Left lobe of liver (tissue), 2 donors: Measurements from ENCODE around the gene AMY1C. TPM values are rescaled to one million over a fixed set of nuclear protein-coding genes. Genes with fewer than 3 reads are reported as not detected.
A peak's percentile ranks its signal among the peaks of the same experiment; 100 is the strongest.
"Not testable (repeated sequence)": the region's sequence is repeated elsewhere in the genome, so short reads cannot be mapped to it uniquely, and the experiment has no call there.

Experiments
- ATAC-seq: fragments of 200-7000 bp; cut with Tn5 transposase; one replicate; pipeline ENCODE4 v1.9.1; 2020; ENCODE audit warnings: mild to moderate bottlenecking, moderate library complexity
- DNase-seq: peaks from one replicate; pipeline ENCODE4 v3.0.0-alpha.2; 2020; ENCODE audit warnings: low spot score
- total RNA-seq: library from RNA; stranded (reverse); gene quantifications from one replicate; pipeline ENCODE4 v1.2.1, GENCODE V29; 2021
- donor health status: DM: no; HTN: no; CAD: no; lungs with moderate emphysema.
- donor health status: DM: no; HTN: yes; CAD: no.

Gene AMY1C
- total RNA-seq, result not detected

- not testable (repeated sequence) for DNase-seq, ATAC-seq
Observed at GRCh38 chr1:103749598-103749997, at the start of gene AMY1C. Gene AMY1C, plus strand, starts transcription at chr1:103749898. Its CDS starts 572 bp downstream, at chr1:103750470.

GRCh38 chr1:103700669-103701068 lies 49.0 kb upstream of the AMY1C start:
- not testable (repeated sequence) for DNase-seq, ATAC-seq

DNA sequence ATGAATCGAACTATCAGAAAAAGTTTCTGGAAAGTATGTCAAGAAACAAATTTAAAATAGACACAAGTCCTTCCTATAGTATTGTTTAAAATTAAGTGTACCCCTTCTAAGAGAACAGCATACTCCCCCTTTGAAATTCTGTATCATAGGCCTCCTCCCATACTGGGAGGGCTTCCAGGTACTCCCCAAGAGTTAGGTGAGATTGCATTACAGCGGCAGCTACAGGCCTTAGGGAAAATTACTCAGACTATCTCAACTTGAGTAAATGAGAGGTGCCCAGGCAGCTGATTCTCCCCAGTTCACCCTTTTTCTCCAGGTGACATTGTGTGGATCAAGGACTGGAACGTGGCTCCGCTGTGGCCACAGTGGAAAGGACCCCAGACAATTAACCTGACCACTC lies 48.4 kb upstream of the AMY1C start:
- ATAC-seq, result not testable (repeated sequence)

DNA sequence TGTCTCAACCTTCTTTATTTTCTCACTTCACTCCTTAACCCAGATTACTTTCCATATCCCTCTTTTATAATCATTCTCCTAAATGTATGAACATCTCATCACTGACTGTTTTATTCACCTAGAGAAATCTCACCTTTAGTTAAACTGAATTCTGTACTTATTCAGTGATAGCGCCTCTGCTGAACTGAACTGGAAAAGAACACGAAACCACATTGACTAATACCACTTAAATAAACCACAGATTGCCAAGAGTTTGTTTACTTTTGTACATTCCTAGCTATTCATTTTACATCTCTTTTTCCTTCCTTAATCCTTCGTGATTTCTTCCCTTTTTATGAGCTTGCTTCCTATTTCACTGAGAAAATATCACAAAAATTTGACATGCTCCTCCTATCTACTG lies 42.0 kb upstream of the AMY1C start:
- not testable (repeated sequence) for DNase-seq, ATAC-seq

More for the DNA sequence above, 48.4 kb upstream of the AMY1C start:
- not testable (repeated sequence) for DNase-seq

DNA sequence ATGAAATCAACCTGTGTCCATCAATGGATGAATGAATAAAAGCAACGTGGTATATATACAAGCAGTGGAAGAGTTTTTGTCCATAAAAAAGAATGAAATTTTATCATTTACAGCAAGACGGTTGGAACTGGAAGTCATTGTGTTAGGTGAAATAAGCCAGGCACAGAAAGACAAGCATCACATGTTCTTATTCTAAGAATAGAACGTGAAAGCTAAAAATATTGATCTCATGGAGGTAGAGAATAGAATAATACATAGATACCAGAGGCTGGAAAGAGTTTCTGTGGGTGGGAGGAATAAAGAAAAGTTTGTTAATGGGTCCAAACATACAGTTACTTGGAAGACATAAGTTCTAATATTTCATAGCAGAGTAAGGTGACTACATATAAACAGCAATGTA lies 39.3 kb upstream of the AMY1C start:
- not testable (repeated sequence) for ATAC-seq, DNase-seq

GRCh38 chr1:103717404-103717803 lies 32.3 kb upstream of the AMY1C start:
- ATAC-seq, result not testable (repeated sequence)
- peak; percentile 1 for DNase-seq

DNA sequence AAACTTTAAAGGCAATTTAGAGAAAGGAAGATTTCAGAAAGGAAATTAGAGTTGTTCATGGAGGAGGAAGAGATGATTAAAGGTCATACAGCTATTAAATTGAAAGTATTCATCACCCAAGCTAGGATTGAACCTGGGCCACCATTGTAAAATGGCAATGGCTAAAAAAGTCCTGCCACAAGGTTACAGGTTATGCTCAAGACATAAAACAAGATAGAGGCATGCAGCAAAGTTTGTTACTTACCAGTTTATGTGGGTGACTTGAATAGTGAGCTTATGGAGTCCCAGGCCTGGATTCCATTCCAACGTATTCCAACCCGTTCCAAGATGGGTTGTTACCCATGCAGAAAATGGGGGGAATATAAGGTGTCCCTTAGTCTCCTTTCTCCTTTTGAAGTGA lies 28.2 kb upstream of the AMY1C start:
- ATAC-seq, DNase-seq: not testable (repeated sequence)

- ATAC-seq, DNase-seq: not testable (repeated sequence)
Observed at GRCh38 chr1:103735334-103735733, 14.4 kb upstream of the AMY1C start.

GRCh38 chr1:103738031-103738430 lies 11.7 kb upstream of the AMY1C start:
- DNase-seq, ATAC-seq: not testable (repeated sequence)

GRCh38 chr1:103744449-103744848 lies 5.2 kb upstream of the AMY1C start:
- DNase-seq, ATAC-seq: not testable (repeated sequence)

- not testable (repeated sequence) for ATAC-seq
Observed at GRCh38 chr1:103745040-103745439, 4.7 kb upstream of the AMY1C start.

GRCh38 chr1:103748273-103748672 lies 1.4 kb upstream of the AMY1C start:
- not testable (repeated sequence) for DNase-seq, ATAC-seq

More at GRCh38 chr1:103745040-103745439, 4.7 kb upstream of the AMY1C start:
- DNase-seq, result not testable (repeated sequence)

- ATAC-seq (no peak), DNase-seq (no peak)
Observed at GRCh38 chr1:103761896-103762295, 12.2 kb downstream of the AMY1C start.

GRCh38 chr1:103779932-103780331 lies 30.2 kb downstream of the AMY1C start:
- ATAC-seq (no peak), DNase-seq (no peak)

- DNase-seq (no peak), ATAC-seq (no peak)
Observed at GRCh38 chr1:103783944-103784377, 34.3 kb downstream of the AMY1C start.

DNA sequence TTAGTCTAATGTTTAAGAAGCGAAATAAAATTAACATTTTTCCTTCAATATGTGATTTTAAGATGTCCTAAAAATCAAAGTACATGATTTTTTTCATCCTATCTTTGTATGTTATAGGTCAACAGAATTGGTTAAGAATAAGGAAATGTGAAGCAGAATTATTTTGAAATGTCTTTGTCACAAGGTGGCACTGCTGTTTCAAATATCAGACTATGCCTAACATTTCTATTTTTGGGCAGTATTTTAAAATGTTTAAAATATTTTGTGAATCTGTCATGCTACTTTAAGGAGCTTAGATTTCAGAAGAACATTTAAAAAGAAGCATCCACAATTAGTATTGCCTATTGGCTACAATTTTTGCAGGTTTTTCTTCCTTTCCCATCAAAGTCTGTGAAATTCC lies 38.7 kb downstream of the AMY1C start:
- DNase-seq (no peak), ATAC-seq (no peak)

- ATAC-seq (no peak), DNase-seq (no peak)
Observed at GRCh38 chr1:103790172-103790571, 40.5 kb downstream of the AMY1C start.

Other genes with a start within 250 kb of the AMY1C start
- gene RNPC3, start 224.2 kb upstream of the AMY1C start, total RNA-seq, result 12.7 TPM
- gene AMY2B, start 178.3 kb upstream of the AMY1C start, total RNA-seq, result 18.0 TPM
- gene AMY2A, start 132.5 kb upstream of the AMY1C start, total RNA-seq, result 0.60 TPM
- gene AMY1A, start 94.1 kb upstream of the AMY1C start, total RNA-seq, result not detected
- gene AMY1B, start 53.7 kb upstream of the AMY1C start, total RNA-seq, result not detected